H1 (cell line): Measurements from ENCODE around the gene RNF32.

Experiments used
- CHD1 ChIP-seq: IDR thresholded peaks from 2 replicates; pipeline ENCODE4 v1.6.1; 2012; ENCODE audit warnings: low read depth, low read length, improper control_type of control experiment
- CHD2 ChIP-seq: IDR thresholded peaks from 2 replicates; pipeline ENCODE4 v1.6.1; 2012; ENCODE audit warnings: low read length, improper control_type of control experiment
- CTCF ChIP-seq, 3 experiments: IDR thresholded peaks; 1 replicate in 2 of 3; 2 replicates in 1 of 3; pipeline versions ENCODE4 v1.5.1 to v1.6.1; 2011; ENCODE audit warnings: low read length in 3 of 3, mild to moderate bottlenecking in 3 of 3, inconsistent platforms in 2 of 3, low read depth in 1 of 3, moderate library complexity in 1 of 3; ENCODE audit not compliant: insufficient read depth in 1 of 3; ENCODE audit errors: control extremely low read depth in 1 of 3
- EP300 ChIP-seq, 2 experiments: IDR thresholded peaks; 1 replicate in 1 of 2; 2 replicates in 1 of 2; pipeline ENCODE4 v1.6.1; 2011 to 2012; ENCODE audit warnings: low read depth in 2 of 2, low read length in 2 of 2, mild to moderate bottlenecking in 2 of 2, borderline replicate concordance in 1 of 2, inconsistent platforms in 1 of 2, moderate library complexity in 1 of 2
- EZH2 ChIP-seq: fragments of 200-600 bp; sonication (generic); IDR thresholded peaks from 2 replicates; pipeline ENCODE4 v1.7.1; 2012; ENCODE audit warnings: low read depth, mild to moderate bottlenecking, moderate library complexity, low read length, inconsistent platforms; ENCODE audit not compliant: severe bottlenecking
- HDAC2 ChIP-seq, 2 experiments: fragments of 300-600 bp in 1 of 2; sonication (generic) in 1 of 2; IDR thresholded peaks; 2 replicates each; pipeline ENCODE4 v1.6.1; 2011 to 2012; ENCODE audit warnings: low read depth in 2 of 2, low read length in 2 of 2, mild to moderate bottlenecking in 2 of 2, moderate library complexity in 2 of 2, borderline replicate concordance in 1 of 2, inconsistent platforms in 1 of 2
- JUN ChIP-seq: IDR thresholded peaks from 2 replicates; pipeline ENCODE4 v1.6.1; 2011; ENCODE audit warnings: low read depth, mild to moderate bottlenecking, improper control_type of control experiment, low read length
- MAFK ChIP-seq: IDR thresholded peaks from 2 replicates; pipeline ENCODE4 v1.6.1; 2012; ENCODE audit warnings: low read depth, mild to moderate bottlenecking, improper control_type of control experiment, low read length
- POLR2A ChIP-seq, 2 experiments: IDR thresholded peaks; 1 replicate in 1 of 2; 2 replicates in 1 of 2; pipeline ENCODE4 v1.6.1; 2011; ENCODE audit warnings: low read depth in 2 of 2, low read length in 2 of 2, mild to moderate bottlenecking in 2 of 2; ENCODE audit errors: control extremely low read depth in 1 of 2
- POLR2AphosphoS5 ChIP-seq: IDR thresholded peaks from 2 replicates; pipeline ENCODE4 v1.6.1; 2011; ENCODE audit warnings: low read depth, low read length
- SIX5 ChIP-seq: IDR thresholded peaks from 2 replicates; pipeline ENCODE4 v1.6.1; 2011; ENCODE audit warnings: mild to moderate bottlenecking, low read depth, low read length
- TAF1 ChIP-seq: IDR thresholded peaks from 2 replicates; pipeline ENCODE4 v1.6.1; 2011; ENCODE audit warnings: mild to moderate bottlenecking, low read depth, low read length
- TCF12 ChIP-seq: IDR thresholded peaks from 2 replicates; pipeline ENCODE4 v1.6.1; 2011; ENCODE audit warnings: low read depth, mild to moderate bottlenecking, low read length
- ZNF274 ChIP-seq: IDR thresholded peaks from 2 replicates; pipeline ENCODE4 v1.7.0; 2012; ENCODE audit warnings: low read length, borderline replicate concordance; ENCODE audit errors: extremely low read depth

- TF ChIP-seq CHD1 (no peak), TCF12 (no peak), EP300 (IDR thresholded peaks at IDR 0.05; ENCODE audit: borderline replicate concordance in 1 of 2, low read depth in 2 of 2, low read length in 2 of 2) (no peak), CHD2 (no peak), CTCF (IDR thresholded peaks at IDR 0.05; ENCODE audit: control extremely low read depth in 1 of 3, insufficient read depth in 1 of 3, low read depth in 1 of 3, low read length in 3 of 3) (no peak), TAF1 (no peak), MAFK (no peak), POLR2AphosphoS5 (no peak), JUN (no peak), HDAC2 (IDR thresholded peaks at IDR 0.05; ENCODE audit: borderline replicate concordance in 1 of 2, low read depth in 2 of 2, low read length in 2 of 2) (no peak), ZNF274 (no peak), SIX5 (no peak), POLR2A (IDR thresholded peaks at IDR 0.05; ENCODE audit: control extremely low read depth in 1 of 2, low read depth in 2 of 2, low read length in 2 of 2) (no peak), EZH2 (no peak)
These were observed 84.5 kb downstream of the RNF32 start for GRCh38 chr7:156725073-156725472.
